ENCODE data around the gene PALLD. TPM values are rescaled to one million over a fixed set of nuclear protein-coding genes. Genes with fewer than 3 reads are reported as not detected.

PALLD gene
- total RNA-seq, 2 donors from 2014 or later: 11.3 to 49.1 TPM

- peaks cover 4% of the 10 kb centered on the region for H3K9me3 Mint-ChIP-seq
- peaks cover 21% of the 10 kb centered on the region for H3K27me3 Mint-ChIP-seq
- no peak for ATAC-seq (replicated peaks)
- H3K4me1 Mint-ChIP-seq: peaks cover 5% of the 10 kb centered on the region
- H3K36me3 Mint-ChIP-seq (ENCODE audit: low read depth): no peaks in the 10 kb centered on the region
- H3K27ac Mint-ChIP-seq: no peak overlapping the region
- no peak overlapping the region for H3K4me3 Mint-ChIP-seq
Observed at GRCh38 chr4:168867128-168867527, 370.3 kb downstream of the PALLD start.

DNA sequence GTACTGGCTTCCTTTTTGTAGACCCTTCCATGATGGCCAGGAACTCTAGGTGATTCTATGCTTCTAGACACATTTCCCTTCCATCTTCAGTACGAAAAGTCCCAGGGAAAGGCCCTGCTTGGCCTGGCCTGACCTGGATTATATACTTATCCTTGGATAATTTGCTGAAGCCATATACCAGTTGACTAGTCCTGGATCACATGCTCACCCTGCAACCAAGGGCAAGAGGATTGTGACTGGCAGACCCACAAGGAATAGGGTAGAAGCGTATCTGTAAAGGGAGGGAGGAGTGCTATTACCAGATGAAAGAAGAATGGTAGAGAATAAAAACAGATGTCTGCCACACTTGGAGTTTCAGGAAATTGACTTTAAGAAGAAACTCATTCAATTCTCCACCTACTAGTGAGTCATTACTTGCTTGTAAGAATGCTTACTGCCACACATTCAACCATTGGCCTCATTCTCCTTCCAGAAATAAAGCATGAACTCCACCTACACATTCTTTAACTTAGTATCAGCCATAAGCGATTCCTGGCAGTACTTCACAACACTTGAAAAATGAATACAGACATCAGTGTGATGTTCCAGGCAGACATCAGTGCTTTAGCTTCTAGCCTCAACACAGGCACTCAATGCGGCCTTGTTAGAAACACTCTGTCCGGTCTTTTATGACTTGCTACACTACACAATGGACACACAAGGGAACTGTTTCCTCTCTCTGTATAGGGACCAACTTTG, 371.4 kb downstream of the PALLD start:
- Mint-ChIP-seq H3K27ac (peak overlapping the region; percentile 4), H3K9me3 (peaks cover 4% of the 10 kb centered on the region), H3K4me1 (peaks cover 5% of the 10 kb centered on the region), H3K36me3 (ENCODE audit: low read depth) (no peaks in the 10 kb centered on the region), H3K4me3 (peak overlapping the region; percentile 51), H3K27me3 (peaks cover 14% of the 10 kb centered on the region)
- peak; percentile 69 for ATAC-seq (replicated peaks)

DNA sequence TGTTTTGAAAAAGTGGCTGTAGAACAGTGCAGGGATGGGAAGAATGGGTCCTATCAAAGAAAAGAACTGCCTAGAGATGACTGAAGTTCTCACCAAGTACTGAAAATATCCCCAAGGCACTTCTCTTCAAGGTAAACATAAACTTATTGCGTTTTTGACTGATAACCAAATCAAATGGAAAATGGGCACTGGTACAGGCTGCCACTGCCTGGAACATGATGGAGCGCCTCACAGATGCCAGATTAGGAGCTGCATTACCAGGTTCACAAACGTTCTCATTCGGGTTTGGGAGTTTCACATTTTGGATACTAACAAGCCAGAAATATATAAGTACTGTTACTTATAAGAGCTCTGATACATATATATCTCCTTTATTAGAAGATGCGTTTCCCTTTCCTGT, 371.9 kb downstream of the PALLD start:
- peak overlapping the region; percentile 4 for H3K27ac Mint-ChIP-seq
- peak overlapping the region; percentile 51 for H3K4me3 Mint-ChIP-seq
- peaks cover 5% of the 10 kb centered on the region for H3K4me1 Mint-ChIP-seq

DNA sequence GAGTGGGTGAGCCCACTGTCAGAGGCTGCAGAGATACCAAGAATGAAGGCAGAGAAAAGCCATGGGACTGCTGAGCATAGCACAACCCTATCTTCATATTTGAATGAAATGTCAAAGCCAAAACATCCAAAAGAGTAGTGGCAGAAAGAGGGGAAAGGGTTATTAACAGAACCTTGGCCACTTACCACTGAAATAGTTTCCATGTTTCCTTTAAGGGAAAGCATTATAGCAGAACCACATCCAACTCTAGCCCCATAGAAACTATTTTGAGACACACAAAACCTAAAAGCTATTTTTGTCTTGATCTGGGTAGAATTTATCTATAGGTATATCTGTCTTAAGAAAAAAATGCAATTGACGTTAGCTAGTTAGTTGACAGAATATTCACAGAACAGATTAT, 373.2 kb downstream of the PALLD start:
- H3K27me3 Mint-ChIP-seq: peaks cover 26% of the 10 kb centered on the region
- H3K36me3 Mint-ChIP-seq (ENCODE audit: low read depth): no peaks in the 10 kb centered on the region
- H3K27ac Mint-ChIP-seq: no peak overlapping the region
- no peak for ATAC-seq (replicated peaks)
- H3K4me3 Mint-ChIP-seq: no peak overlapping the region
- H3K4me1 Mint-ChIP-seq: peaks cover 5% of the 10 kb centered on the region
- H3K9me3 Mint-ChIP-seq: peaks cover 4% of the 10 kb centered on the region

More for the DNA sequence above, 371.9 kb downstream of the PALLD start:
- ATAC-seq (replicated peaks): no peak
- Mint-ChIP-seq H3K9me3 (peaks cover 4% of the 10 kb centered on the region), H3K36me3 (ENCODE audit: low read depth) (no peaks in the 10 kb centered on the region), H3K27me3 (peaks cover 17% of the 10 kb centered on the region)

DNA sequence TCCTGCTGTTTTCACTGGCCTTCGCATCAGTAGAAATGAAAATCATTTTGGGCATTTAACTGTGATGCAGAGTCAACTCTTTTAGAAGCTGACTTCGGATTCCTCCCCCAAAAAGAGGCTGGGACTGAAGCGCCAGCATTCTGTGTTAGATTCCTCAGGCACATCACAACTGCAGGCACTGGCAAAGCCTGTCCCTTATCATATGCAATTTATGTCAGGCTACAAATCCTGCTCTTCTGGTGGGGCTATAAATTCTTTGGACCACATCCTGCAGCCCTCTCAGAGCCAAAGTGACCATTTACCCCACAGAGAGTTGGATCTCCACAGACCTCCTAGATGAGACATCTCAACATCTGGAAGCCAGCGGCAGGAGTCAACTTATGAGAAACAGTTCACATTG, 374.8 kb downstream of the PALLD start:
- Mint-ChIP-seq H3K27ac (no peak overlapping the region), H3K9me3 (peaks cover 4% of the 10 kb centered on the region), H3K36me3 (ENCODE audit: low read depth) (no peaks in the 10 kb centered on the region), H3K27me3 (peaks cover 38% of the 10 kb centered on the region), H3K4me1 (peaks cover 5% of the 10 kb centered on the region), H3K4me3 (no peak overlapping the region)
- no peak for ATAC-seq (replicated peaks)

GRCh38 chr4:168874083-168874482, 377.2 kb downstream of the PALLD start:
- Mint-ChIP-seq H3K4me3 (no peak overlapping the region), H3K4me1 (peaks cover 8% of the 10 kb centered on the region), H3K36me3 (ENCODE audit: low read depth) (peaks cover 8% of the 10 kb centered on the region), H3K9me3 (peaks cover 3% of the 10 kb centered on the region), H3K27me3 (peaks cover 50% of the 10 kb centered on the region), H3K27ac (no peak overlapping the region)
- peak; percentile 34 for ATAC-seq (replicated peaks)

DNA sequence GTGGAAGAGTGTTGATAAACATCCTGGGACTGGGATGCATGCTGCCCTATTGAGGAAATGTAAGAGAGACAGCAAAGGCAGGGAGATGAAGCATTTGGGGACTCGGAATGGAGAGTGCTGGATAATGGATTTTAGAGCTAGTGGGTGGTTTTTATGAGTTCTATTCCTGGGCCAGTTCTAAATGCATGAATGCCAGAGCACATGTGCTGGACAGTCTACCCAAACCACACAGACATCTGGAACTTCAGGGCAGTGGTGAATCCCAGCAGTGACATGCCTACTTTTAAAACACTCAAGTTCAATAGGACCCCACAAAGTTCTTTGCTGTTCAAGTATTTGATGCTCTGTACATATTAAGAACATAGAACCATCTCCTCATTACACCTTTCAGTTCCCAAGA, 379.3 kb downstream of the PALLD start:
- Mint-ChIP-seq H3K4me3 (no peak overlapping the region), H3K27ac (no peak overlapping the region)

DNA sequence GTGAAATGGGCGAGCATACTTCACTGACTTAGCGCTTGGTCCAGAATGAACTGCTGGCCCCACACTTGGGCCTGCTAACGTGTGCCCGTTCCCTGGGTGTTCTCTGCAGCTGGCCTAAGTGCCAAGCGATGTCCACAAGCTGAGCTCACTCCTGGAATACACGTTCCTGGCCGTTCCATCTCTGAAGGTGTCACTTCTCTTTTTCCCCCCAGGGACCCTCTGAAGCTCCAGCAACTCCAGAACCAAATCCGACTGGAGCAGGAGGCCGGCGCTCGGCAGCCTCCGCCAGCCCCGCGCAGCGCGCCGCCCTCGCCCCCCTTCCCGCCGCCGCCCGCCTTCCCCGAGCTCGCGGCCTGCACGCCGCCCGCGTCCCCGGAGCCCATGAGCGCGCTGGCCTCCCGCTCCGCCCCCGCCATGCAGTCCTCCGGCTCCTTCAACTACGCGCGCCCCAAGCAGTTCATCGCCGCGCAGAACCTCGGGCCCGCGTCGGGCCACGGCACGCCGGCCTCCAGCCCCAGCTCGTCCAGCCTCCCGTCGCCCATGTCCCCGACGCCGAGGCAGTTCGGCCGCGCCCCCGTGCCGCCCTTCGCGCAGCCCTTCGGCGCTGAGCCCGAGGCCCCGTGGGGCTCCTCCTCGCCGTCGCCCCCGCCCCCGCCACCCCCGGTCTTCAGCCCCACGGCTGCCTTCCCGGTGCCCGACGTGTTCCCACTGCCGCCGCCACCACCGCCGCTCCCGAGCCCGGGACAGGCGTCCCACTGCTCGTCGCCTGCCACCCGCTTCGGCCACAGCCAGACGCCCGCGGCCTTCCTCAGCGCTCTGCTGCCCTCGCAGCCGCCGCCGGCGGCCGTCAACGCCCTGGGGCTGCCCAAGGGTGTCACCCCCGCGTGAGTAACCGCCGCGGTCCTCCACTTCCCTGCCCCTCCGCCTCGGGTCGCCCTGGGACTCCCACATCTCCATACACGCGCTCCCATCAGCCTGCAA, 380.9 kb downstream of the PALLD start:
- Mint-ChIP-seq H3K4me1 (peaks cover 5% of the 10 kb centered on the region), H3K4me3 (peak overlapping the region; percentile 80), H3K27me3 (peaks cover 63% of the 10 kb centered on the region), H3K27ac (no peak overlapping the region), H3K36me3 (ENCODE audit: low read depth) (peaks cover 13% of the 10 kb centered on the region), H3K9me3 (no peaks in the 10 kb centered on the region)
- peak; percentile 57 for ATAC-seq (replicated peaks)

More for the DNA sequence above, 379.3 kb downstream of the PALLD start:
- peaks cover 60% of the 10 kb centered on the region for H3K27me3 Mint-ChIP-seq
- H3K36me3 Mint-ChIP-seq (ENCODE audit: low read depth): peaks cover 13% of the 10 kb centered on the region
- no peak for ATAC-seq (replicated peaks)
- no peaks in the 10 kb centered on the region for H3K9me3 Mint-ChIP-seq
- peaks cover 5% of the 10 kb centered on the region for H3K4me1 Mint-ChIP-seq

GRCh38 chr4:168878623-168879022, 381.8 kb downstream of the PALLD start:
- H3K36me3 Mint-ChIP-seq (ENCODE audit: low read depth): peaks cover 13% of the 10 kb centered on the region
- no peaks in the 10 kb centered on the region for H3K9me3 Mint-ChIP-seq
- no peak overlapping the region for H3K27ac Mint-ChIP-seq
- peaks cover 5% of the 10 kb centered on the region for H3K4me1 Mint-ChIP-seq
- no peak for ATAC-seq (replicated peaks)
- H3K27me3 Mint-ChIP-seq: peaks cover 61% of the 10 kb centered on the region
- H3K4me3 Mint-ChIP-seq: peak overlapping the region; percentile 80

GRCh38 chr4:168879188-168879587, 382.3 kb downstream of the PALLD start:
- H3K36me3 Mint-ChIP-seq (ENCODE audit: low read depth): peaks cover 13% of the 10 kb centered on the region
- no peaks in the 10 kb centered on the region for H3K9me3 Mint-ChIP-seq
- no peak overlapping the region for H3K27ac Mint-ChIP-seq
- peaks cover 56% of the 10 kb centered on the region for H3K27me3 Mint-ChIP-seq
- peak; percentile 42 for ATAC-seq (replicated peaks)
- peaks cover 5% of the 10 kb centered on the region for H3K4me1 Mint-ChIP-seq
- H3K4me3 Mint-ChIP-seq: peak overlapping the region; percentile 80

DNA sequence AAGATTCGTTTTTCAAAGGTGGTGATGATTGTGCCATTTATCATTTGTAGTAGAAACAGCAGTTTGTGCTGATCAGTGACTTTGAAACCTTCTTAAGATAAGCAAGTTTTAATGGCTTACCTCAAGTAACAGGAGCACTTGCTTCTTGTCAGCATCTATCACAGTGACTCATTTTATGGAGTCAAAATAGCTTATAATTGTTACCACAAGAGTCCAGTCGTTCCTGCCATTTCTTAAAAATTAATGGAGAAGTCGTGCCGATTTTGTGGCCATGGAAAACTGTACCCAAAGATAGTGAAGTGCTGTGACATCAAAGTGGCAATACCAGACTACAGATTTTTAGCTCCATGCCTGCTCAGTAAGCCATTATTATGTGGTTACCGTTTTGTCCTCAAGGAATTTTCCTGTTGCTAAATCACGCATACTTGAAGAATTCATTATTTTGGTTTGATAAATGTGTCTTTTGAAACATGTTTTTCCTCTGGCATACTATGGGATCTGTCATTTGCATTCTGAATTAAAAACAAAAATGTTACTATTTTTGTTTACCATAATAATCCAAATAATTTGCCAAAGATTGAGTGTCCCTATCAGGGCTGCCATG, 383.3 kb downstream of the PALLD start:
- H3K27ac Mint-ChIP-seq: no peak overlapping the region

GRCh38 chr4:168880811-168881595, 384.2 kb downstream of the PALLD start:
- H3K27ac Mint-ChIP-seq: no peak overlapping the region
- H3K9me3 Mint-ChIP-seq: no peaks in the 10 kb centered on the region
- H3K27me3 Mint-ChIP-seq: peaks cover 45% of the 10 kb centered on the region
- H3K36me3 Mint-ChIP-seq (ENCODE audit: low read depth): peaks cover 13% of the 10 kb centered on the region
- peaks cover 5% of the 10 kb centered on the region for H3K4me1 Mint-ChIP-seq
- ATAC-seq (replicated peaks): no peak
- H3K4me3 Mint-ChIP-seq: no peak overlapping the region

More for the DNA sequence above, 383.3 kb downstream of the PALLD start:
- Mint-ChIP-seq H3K9me3 (no peaks in the 10 kb centered on the region), H3K36me3 (ENCODE audit: low read depth) (peaks cover 13% of the 10 kb centered on the region), H3K27me3 (peaks cover 50% of the 10 kb centered on the region), H3K4me3 (no peak overlapping the region), H3K4me1 (peaks cover 5% of the 10 kb centered on the region)
- ATAC-seq (replicated peaks): no peak

- ATAC-seq (replicated peaks): no peak
- Mint-ChIP-seq H3K4me1 (peaks cover 5% of the 10 kb centered on the region), H3K9me3 (no peaks in the 10 kb centered on the region), H3K27ac (no peak overlapping the region), H3K4me3 (no peak overlapping the region), H3K36me3 (ENCODE audit: low read depth) (peaks cover 13% of the 10 kb centered on the region), H3K27me3 (peaks cover 36% of the 10 kb centered on the region)
Observed at GRCh38 chr4:168881781-168882420, 385.0 kb downstream of the PALLD start.

Measured in activated T-helper 17 cell treated with anti-CD3 and anti-CD28 coated beads, Interleukin-2, amount 50 U/mL, for 72 hours (primary cell).